Stimulated activated CD8-positive, alpha-beta memory T cell treated with anti-CD3 and anti-CD28 coated beads, Interleukin-7, amount 100 ng/mL, for 1 hour (primary cell): Measurements from ENCODE around the gene CDX4.
"Not testable (repeated sequence)": the region's sequence is repeated elsewhere in the genome, so short reads cannot be mapped to it uniquely, and the experiment has no call there.

Experiments used
- DNase-seq, 2 donors: peaks; one replicate each; pipeline ENCODE4 v3.0.0-alpha.2; 2020; ENCODE audit warnings: low read depth in 2 of 2

Gene CDX4, protein sequence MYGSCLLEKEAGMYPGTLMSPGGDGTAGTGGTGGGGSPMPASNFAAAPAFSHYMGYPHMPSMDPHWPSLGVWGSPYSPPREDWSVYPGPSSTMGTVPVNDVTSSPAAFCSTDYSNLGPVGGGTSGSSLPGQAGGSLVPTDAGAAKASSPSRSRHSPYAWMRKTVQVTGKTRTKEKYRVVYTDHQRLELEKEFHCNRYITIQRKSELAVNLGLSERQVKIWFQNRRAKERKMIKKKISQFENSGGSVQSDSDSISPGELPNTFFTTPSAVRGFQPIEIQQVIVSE

DNA sequence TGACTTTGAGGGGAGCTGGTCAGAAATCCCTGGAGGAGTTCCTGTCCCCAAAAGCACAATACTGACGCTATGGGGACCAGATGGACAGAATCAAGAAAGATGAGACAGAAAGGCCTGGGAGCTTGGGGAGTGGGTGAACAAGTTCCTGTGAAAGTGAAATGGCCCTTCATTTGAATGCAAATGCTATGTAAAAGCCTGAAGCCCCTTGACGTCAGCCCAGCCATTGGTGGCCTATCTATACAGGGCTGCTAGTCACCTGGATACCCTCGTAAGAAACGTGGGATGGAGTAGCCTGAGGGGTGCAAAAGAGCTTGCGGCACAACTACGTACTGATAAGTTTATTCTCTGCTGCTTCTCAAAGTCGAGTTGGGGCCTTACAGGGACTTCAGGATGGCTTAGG, at the start of gene CDX4:
Gene CDX4 (plus strand): TSS at position 223 of the 400 bp plus-strand sequence. CDS start 201 bp downstream, outside the sequence.
- DNase-seq: no peak

DNA sequence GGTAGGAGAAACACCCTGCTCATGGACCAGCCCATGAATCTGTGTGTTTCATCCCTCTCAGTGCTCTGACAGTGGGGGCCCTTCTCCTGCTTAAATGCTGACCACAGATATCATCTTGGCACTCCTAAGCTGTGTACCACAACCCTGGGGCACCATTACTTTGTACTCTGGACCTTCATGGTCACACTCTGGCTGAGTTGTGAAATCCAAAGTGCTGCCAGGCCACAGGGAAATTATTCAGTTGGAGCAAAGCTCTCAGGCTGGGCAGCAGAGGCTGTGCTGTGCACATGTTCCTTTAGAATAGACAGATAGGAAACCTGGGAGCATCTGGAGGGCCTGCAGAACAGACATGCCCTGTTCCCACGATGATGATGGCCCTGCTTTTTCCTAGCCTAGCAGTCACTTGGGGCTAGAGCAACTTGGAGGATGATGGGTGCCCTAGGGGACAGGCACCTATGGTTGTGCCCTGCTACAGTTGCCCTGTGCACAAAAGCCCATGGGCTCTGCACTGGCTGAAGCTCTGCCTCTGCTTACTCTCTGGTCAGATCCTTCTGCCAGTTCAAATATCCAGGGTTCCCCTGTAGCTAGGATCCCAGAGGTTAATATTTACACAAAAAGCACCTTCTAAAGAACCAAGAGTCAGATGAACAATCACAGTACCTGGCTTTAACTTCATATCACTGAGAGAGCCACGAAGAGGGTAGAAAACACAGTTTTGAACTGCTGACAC, 48.5 kb upstream of the CDX4 start:
- no peak for DNase-seq

DNA sequence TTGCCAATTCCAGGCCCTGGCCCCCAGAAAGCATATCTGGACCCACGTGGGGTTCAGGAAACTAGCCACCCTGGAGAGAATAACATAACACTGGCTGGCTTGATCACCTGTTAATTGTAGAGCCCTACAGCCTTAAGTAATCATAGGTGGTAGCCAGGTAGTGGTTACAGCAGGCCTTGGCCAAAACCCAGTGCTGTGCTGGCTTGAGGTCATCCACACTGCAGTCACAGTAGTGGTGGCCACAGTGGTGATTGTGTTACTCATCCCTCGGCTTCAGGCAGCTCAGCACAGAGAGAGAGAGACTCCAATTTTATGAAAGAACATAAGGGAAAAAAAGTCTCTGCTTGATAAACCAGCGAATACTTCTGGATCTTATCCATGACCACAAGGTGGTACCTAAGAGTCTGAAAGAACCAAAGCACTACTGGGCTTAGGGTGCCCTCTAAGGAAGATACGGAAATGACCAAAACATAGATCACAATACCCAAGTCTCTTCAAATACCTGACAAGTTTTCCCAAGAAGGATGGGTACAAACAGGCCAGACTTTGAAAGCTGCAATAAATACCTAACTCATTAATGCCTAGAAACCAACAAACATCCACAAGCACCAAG, 46.6 kb upstream of the CDX4 start:
- DNase-seq: no peak

DNA sequence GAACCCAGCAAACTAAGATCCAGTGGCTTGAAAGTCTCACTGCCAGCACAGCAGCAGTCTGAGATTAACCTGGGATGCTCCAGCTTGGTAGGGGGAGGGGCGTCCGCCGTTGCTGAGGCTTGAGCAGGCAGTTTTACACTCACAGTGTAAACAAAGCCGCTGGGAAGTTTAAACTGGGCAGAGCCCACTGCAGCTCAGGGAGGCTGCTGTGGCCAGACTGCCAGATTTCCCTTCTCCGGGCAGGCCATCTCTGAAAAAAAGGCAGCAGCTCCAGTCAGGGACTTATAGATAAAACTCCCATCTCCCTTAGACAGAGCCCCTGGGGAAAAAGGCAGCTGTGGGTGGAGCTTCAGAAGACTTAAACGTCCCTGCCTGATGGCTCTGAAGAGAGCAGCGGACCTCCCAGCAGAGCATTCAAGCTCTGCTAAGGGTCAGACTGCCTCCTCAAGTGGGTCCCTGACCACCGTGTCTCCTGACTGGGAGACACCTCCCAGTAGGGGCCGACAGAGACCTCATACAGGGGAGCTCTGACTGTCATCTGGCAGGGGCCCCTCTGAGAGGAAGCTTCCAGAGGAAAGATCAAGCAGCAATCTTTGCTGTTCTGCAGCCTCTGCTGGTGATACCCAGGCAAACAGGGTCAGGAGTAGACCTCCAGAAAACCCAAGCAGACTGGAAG, 45.1 kb upstream of the CDX4 start:
- no peak for DNase-seq

DNA sequence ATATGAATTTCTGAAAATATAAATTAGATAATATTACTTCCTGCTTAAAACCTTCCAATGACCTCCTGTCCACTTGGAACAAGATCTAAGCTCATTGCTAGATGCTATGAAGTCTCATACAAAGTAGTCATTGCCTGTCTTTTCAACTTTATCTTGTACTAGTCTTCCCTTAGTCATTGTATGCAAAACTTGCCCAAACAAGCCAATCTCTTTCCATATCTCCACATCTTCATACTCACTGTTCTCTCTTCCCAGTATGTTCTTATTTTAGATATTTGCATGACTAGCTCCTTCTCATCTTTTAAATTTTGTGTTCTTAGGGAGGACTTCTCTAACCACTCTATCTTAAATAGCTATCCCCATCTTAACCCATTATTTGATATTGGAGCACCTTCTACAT, 33.9 kb upstream of the CDX4 start:
- DNase-seq: no peak

DNA sequence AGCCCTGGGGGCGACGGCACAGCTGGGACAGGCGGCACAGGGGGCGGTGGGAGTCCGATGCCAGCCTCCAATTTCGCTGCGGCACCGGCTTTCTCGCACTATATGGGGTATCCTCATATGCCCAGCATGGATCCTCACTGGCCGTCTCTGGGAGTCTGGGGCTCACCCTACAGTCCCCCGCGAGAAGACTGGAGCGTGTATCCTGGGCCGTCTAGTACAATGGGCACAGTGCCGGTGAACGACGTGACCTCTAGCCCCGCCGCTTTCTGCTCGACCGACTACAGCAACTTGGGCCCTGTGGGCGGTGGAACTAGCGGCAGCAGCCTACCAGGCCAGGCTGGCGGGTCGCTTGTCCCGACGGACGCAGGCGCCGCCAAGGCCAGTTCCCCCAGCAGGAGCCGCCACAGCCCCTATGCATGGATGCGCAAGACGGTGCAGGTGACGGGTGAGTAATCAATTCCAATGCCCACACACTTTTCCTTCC, 500 bp downstream of the CDX4 start:
- no peak for DNase-seq

DNA sequence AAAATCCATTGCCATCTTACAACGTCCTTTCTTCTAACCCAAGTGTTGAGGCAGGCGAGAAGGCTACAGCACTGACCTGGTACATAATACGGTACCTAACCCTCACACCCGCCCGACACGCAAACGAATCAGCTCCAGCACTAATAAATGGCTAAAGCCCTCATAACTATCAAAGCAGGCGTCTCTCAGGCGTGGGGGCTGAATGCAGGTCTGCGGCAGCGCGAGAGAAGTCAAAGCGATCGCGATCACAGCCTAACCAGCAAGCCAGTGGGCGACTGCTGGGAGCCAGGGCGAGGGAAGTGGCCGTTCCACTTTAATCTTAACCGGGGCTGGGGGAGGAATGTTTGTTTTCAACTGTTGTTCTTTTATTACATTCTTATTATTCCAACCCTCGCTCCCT, 1.5 kb downstream of the CDX4 start:
- no peak for DNase-seq

DNA sequence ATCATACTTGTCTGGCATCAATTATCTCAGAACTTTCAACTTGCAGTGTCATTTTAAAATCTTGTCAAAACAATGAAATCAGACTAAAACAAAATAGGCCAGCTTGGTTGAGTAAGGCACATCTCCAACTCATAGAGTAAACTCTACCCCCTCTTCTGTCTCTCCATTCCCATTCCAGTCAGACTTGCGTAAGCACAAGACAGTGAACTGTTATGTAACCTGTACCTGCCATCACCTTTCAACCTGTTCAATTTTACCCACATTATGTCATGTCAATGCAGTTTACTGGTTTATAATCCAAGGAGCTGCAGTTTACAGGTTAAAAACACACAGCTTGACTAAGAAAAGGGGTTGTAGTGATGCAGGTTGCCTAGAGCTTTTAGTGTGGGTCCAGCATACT, 8.3 kb downstream of the CDX4 start:
- DNase-seq: no peak

DNA sequence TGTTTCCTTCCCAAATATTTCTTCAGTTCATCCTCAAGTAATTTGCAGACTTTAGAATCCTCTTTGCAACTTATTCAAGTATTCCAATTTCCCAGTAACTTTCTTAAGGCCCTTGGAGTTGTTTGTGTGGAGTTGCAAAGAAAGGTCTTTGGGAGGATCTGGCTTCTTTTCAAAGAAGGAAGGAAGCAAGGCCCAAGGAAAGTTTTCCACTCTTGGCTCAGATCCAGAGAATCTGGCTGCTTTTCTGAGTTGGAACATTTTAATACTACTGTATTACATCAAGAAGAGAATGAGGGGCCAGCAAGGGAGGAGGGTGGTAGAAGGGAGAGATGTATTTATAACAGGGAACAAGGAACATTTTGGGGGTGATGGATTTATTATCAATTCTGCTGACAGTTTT, 10.5 kb downstream of the CDX4 start:
- no peak for DNase-seq

DNA sequence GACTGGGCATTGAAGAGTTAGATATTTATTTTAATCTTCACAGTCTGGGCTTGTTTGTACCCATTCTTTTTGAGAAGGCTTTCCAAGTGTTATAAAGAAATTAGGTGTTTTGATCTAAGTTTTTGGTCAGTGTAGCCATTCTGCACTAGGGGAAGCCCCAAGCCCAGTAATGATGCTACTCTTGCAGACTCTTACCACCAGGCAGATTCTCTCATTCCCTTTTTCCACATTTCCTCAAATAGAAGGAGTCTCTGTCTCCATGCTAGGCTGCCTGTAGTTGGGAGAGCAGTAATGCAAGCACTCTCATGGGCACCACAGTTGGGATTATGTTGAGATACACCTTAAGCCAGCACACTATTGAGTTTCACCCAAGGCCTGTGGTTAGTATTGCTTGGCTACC, 21.5 kb downstream of the CDX4 start:
- DNase-seq: no peak

DNA sequence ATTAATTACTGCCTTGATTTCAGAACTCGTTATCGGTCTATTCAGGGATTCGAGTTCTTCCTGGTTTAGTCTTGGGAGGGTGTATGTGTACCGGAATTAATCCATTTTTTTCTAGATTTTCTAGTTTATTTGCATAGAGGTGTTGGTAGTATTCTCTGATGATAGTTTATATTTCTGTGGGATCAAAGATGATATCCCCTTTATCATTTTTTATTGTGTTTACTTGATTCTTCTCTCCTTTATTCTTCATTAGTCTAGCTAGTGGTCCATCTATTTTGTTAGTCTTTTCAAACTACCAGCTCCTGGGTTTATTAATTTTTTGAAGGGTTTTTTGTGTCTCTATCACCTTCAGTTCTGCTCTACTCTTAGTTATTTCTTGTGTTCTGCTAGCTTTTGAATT, 32.1 kb downstream of the CDX4 start:
- DNase-seq: no peak

DNA sequence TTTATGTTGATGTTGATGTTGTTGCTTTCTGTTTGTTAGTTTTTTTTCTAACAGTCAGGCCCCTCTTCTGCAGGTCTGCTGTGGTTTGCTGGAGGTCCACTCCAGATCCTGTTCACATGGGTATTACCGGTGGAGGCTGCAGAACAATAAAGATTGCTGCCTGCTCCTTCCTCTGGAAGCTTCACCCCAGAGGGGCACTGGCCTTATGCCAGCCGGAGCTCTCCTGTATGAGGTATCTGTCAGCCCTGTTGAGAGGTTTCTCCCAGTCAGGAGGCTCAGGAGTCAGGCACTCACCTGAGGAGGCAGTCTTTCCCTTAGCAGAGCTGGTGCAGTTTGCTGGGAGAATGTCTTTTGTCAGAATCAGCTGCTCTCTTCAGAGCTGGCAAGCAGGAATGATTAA, 34.7 kb downstream of the CDX4 start:
- no peak for DNase-seq

DNA sequence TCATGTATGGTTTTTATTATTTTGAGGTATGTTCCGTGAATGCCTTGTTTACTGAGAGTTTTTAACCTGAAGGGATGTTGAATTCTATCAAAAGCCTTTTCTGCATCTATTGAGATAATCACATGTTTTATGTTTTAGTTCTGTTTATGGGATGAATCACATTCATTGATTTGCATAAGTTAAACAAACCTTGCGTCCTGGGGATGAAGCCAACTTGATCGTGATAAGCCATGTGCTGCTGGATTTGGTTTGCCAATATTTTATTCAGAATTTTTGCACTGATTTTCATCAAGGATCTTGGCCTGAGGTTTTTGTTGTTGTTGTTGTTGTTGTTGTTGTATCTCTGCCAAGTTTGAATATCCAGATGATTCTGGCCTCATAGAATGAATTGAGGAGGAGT, 43.8 kb downstream of the CDX4 start:
- no peak for DNase-seq

DNA sequence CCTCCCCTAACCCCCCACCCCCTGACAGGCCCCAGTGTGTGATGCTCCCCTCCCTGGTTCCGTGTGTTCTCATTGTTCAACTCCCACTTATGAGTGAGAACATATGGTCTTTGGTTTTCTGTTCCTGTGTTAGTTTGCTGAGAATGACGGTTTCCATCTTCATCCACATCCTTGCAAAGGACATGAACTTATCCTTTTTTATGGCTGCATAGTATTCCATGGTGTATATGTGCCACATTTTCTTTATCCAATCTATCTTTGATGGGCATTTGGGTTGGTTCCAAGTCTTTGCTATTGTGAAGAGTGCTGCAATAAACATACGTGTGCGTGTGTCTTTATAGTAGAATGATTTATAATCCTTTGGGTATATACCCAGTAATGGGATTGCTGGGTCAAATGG, 45.3 kb downstream of the CDX4 start:
- DNase-seq: not testable (repeated sequence)
